ENCODE results near the gene NDFIP1.
"Not testable (repeated sequence)": the region's sequence is repeated elsewhere in the genome, so short reads cannot be mapped to it uniquely, and the experiment has no call there.

The NDFIP1 gene

DNA sequence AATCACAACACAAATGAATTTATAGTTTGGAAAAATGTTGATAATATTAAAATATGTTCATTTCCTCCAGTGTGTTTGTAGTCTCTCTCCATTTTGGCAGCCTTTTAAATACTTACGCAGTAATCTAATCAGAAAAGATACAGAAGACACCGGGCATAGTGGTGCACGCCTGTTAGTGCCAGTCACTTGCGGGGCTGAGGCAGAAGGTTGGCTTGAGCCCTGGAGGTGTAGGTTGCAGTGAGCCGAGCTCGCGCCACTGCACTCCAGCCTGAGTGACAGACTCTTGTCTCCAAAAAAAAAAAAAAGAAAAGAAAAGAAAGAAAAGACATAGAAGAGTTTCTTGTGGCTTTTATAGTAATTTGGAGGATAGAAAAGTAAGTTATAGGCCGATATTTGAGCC is 41.9 kb downstream of the NDFIP1 start:
- Mint-ChIP-seq H3K4me3 (no peak overlapping the region), H3K9me3 (no peaks in the 10 kb centered on the region), H3K27ac (no peak overlapping the region), H3K27me3 (no peaks in the 10 kb centered on the region), H3K4me1 (ENCODE audit: low read depth) (peaks cover 6% of the 10 kb centered on the region), H3K36me3 (ENCODE audit: low read depth) (peaks cover 60% of the 10 kb centered on the region)

DNA sequence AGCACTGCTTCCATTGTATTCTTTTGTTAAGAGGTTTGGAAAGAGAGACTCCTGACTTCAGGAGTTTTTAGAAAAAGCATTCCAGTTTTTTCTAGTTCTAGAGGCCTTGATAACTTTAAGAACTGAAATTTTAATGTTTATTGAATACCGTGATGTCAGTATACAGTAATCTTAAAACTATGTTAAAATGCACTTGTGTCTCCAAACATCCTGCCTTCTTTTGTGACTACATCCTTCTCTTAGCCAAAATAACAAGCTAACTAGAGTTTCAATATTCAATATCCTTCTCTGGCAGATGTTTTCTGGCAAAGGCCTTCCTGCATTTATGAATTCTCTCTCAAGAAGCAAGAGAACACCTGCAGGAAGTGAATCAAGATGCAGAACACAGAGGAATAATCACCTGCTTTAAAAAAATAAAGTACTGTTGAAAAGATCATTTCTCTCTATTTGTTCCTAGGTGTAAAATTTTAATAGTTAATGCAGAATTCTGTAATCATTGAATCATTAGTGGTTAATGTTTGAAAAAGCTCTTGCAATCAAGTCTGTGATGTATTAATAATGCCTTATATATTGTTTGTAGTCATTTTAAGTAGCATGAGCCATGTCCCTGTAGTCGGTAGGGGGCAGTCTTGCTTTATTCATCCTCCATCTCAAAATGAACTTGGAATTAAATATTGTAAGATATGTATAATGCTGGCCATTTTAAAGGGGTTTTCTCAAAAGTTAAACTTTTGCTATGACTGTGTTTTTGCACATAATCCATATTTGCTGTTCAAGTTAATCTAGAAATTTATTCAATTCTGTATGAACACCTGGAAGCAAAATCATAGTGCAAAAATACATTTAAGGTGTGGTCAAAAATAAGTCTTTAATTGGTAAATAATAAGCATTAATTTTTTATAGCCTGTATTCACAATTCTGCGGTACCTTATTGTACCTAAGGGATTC is 43.1 kb downstream of the NDFIP1 start:
- H3K9me3 Mint-ChIP-seq, result no peaks in the 10 kb centered on the region
- H3K36me3 Mint-ChIP-seq (ENCODE audit: low read depth), result peaks cover 58% of the 10 kb centered on the region
- no peak overlapping the region for H3K27ac Mint-ChIP-seq
- no peaks in the 10 kb centered on the region for H3K27me3 Mint-ChIP-seq
- no peak overlapping the region for H3K4me3 Mint-ChIP-seq
- H3K4me1 Mint-ChIP-seq (ENCODE audit: low read depth), result peaks cover 16% of the 10 kb centered on the region

DNA sequence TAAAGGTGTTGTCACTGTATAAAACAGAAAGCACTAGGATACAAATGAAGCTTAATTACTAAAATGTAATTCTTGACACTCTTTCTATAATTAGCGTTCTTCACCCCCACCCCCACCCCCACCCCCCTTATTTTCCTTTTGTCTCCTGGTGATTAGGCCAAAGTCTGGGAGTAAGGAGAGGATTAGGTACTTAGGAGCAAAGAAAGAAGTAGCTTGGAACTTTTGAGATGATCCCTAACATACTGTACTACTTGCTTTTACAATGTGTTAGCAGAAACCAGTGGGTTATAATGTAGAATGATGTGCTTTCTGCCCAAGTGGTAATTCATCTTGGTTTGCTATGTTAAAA is 43.8 kb downstream of the NDFIP1 start:
- H3K27me3 Mint-ChIP-seq, result no peaks in the 10 kb centered on the region
- H3K4me3 Mint-ChIP-seq, result no peak overlapping the region
- H3K9me3 Mint-ChIP-seq, result no peaks in the 10 kb centered on the region
- H3K36me3 Mint-ChIP-seq (ENCODE audit: low read depth), result peaks cover 57% of the 10 kb centered on the region
- no peak overlapping the region for H3K27ac Mint-ChIP-seq
- H3K4me1 Mint-ChIP-seq (ENCODE audit: low read depth), result peaks cover 16% of the 10 kb centered on the region

DNA sequence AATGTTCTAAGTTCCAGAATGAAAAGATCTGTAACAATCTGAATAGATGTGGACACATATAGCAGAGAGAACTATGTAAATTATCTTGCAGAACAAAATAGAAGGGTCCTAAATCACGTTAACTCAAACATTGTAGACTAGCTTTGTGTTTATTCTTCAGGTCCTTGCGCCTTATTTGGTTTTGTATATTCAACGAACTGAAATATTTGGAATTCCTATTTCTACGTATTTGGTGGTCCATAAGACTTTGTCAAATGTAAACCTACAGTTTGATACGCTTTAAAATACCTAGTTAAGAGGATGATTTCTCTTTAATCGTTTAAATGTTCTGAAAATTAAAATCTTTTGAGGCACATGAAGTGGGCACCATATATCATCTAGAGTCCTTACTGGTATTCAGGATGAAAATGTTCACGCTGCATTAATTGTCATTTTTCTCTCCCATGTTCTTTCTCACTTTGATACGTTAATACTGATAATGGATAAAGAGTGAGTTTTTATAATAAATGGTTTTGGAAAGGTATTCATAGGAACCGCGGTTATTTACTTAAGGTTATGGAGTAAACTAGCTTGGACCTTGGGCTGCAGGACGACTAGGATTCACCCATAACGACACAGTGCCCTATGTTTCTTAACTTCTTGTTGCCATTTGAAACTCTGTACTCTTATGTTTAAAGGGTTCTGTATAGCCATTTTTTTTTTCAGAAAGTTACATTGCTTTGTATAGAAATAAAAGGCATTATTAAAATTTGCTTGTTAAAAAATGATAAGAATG is 45.3 kb downstream of the NDFIP1 start:
- no peak overlapping the region for H3K4me3 Mint-ChIP-seq
- H3K27me3 Mint-ChIP-seq, result no peaks in the 10 kb centered on the region
- peaks cover 47% of the 10 kb centered on the region for H3K36me3 Mint-ChIP-seq (ENCODE audit: low read depth)
- H3K9me3 Mint-ChIP-seq, result no peaks in the 10 kb centered on the region
- H3K27ac Mint-ChIP-seq, result no peak overlapping the region
- H3K4me1 Mint-ChIP-seq (ENCODE audit: low read depth), result peaks cover 16% of the 10 kb centered on the region

DNA sequence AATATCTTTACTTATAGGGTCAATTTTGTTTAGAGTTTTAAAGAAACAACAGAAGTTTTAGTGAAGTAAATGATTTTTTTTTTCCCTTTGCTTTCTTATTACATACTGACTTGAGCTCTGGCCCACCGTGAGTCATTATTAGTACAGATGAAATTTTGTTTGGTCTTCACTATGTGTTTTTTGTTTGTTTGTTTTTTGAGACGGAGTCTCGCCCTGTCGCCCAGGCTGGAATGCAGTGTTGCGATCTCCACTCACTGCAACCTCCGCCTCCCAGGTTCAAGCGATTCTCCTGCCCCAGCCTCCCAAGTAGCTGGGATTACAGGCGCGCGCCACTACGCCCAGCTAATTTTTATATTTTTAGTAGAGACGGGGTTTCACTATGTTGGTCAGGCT is 45.9 kb downstream of the NDFIP1 start:
- H3K36me3 Mint-ChIP-seq (ENCODE audit: low read depth), result peaks cover 43% of the 10 kb centered on the region
- H3K27me3 Mint-ChIP-seq, H3K9me3 Mint-ChIP-seq, H3K4me3 Mint-ChIP-seq, H3K27ac Mint-ChIP-seq: not testable (repeated sequence)
- H3K4me1 Mint-ChIP-seq (ENCODE audit: low read depth), result peaks cover 16% of the 10 kb centered on the region

DNA sequence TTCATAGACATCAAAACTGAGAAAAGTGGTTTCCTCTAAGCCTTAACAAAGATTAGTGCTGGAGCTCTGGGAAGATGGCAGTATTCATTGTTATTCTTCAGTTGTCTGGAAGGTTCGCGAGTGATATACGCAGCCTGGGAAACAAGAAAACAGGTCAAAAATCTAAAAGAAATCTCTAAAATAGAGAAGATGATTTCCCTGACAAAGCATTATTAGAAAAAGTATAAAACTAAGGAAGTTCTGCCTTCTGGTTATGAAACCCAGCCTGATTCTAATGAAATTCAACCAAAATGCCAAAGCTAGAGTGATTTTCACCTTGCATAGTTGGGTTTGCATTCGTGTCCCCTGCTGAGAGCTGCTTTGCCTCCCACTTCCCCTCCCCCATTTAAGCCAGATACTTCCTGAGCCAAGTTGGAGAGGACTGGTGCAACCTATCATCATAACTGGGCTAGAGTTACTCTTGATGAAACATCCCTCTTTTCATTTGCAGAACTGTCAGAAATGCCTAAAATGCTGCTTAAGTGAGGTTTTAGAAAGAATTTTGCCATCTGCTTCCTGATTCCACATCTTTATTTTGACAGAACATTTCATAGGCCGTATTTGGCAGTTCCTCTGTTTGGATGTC is 48.4 kb downstream of the NDFIP1 start:
- peak overlapping the region; percentile 1 for H3K27ac Mint-ChIP-seq
- H3K36me3 Mint-ChIP-seq (ENCODE audit: low read depth), result peaks cover 29% of the 10 kb centered on the region

DNA sequence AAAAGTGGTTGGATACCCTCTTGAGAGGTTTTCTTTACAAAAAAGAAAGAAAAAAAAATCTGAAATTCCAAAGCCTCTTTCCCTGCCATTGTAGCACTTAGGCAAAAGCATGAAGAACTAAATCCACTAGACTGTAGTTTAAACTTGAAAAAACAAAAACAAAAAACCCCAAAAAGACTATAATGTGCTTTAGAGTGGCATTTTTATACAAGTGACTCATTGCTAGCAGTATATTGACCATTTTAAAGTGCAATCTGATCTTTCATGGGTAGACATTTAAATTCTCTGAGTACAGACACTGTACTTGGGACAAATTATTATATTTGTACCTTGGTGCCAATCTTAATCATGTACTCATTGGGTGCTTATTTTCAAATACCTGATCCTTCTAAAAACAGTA is 50.8 kb downstream of the NDFIP1 start:
- Mint-ChIP-seq H3K27ac (no peak overlapping the region), H3K27me3 (no peaks in the 10 kb centered on the region)

More for the DNA sequence above, 48.4 kb downstream of the NDFIP1 start:
- no peak overlapping the region for H3K4me3 Mint-ChIP-seq
- no peaks in the 10 kb centered on the region for H3K9me3 Mint-ChIP-seq
- H3K4me1 Mint-ChIP-seq (ENCODE audit: low read depth), result peaks cover 16% of the 10 kb centered on the region
- H3K27me3 Mint-ChIP-seq, result no peaks in the 10 kb centered on the region

DNA sequence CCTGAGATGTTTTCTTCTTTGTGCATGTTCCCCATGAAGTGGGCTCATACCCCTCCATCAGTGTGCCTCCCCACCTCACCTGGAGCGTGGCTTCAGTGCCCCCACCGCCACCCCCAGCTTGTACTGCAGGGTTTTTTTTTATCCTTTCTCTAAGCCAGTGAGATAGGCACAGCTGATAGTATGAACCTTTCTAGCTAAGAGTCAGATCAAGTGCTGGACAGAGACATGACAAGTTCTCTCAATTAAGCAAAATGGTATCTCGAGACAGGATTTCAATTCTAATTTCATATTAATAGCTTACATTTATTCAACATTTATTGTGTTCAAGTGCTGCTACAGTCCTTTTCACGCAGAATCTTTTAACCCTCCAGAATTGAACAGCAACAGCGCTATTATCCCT is 55.7 kb downstream of the NDFIP1 start:
- no peaks in the 10 kb centered on the region for H3K9me3 Mint-ChIP-seq

More for the DNA sequence above, 50.8 kb downstream of the NDFIP1 start:
- peaks cover 16% of the 10 kb centered on the region for H3K4me1 Mint-ChIP-seq (ENCODE audit: low read depth)
- H3K36me3 Mint-ChIP-seq (ENCODE audit: low read depth), result peaks cover 16% of the 10 kb centered on the region
- H3K4me3 Mint-ChIP-seq, result no peak overlapping the region
- H3K9me3 Mint-ChIP-seq, result no peaks in the 10 kb centered on the region

DNA sequence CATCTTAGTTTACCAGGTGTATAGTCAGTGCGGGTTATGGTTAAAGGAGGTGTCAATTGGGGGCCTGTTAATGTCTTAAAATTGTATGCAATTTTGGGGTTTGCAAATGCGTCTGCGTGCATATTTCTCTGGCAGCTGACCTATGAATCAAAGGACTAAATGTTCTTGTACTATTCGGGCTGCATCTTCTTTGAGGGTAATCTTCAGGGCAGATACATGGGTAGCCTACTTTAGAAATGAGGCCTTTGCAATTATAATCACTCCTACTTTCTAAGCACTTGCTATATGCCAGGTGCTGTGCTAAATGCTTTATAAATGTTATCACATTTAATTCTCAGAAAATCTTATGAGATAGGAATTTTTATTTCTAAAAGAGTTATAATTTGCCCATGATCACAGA is 58.2 kb downstream of the NDFIP1 start:
- H3K27ac Mint-ChIP-seq, result no peak overlapping the region
- H3K27me3 Mint-ChIP-seq, result no peaks in the 10 kb centered on the region
- no peaks in the 10 kb centered on the region for H3K9me3 Mint-ChIP-seq
- no peak overlapping the region for H3K4me3 Mint-ChIP-seq
- H3K4me1 Mint-ChIP-seq (ENCODE audit: low read depth), result no peaks in the 10 kb centered on the region
- H3K36me3 Mint-ChIP-seq (ENCODE audit: low read depth), result no peaks in the 10 kb centered on the region

More for the DNA sequence above, 55.7 kb downstream of the NDFIP1 start:
- no peaks in the 10 kb centered on the region for H3K4me1 Mint-ChIP-seq (ENCODE audit: low read depth)
- H3K4me3 Mint-ChIP-seq, result no peak overlapping the region
- H3K27ac Mint-ChIP-seq, result no peak overlapping the region
- no peaks in the 10 kb centered on the region for H3K36me3 Mint-ChIP-seq (ENCODE audit: low read depth)
- H3K27me3 Mint-ChIP-seq, result no peaks in the 10 kb centered on the region

DNA sequence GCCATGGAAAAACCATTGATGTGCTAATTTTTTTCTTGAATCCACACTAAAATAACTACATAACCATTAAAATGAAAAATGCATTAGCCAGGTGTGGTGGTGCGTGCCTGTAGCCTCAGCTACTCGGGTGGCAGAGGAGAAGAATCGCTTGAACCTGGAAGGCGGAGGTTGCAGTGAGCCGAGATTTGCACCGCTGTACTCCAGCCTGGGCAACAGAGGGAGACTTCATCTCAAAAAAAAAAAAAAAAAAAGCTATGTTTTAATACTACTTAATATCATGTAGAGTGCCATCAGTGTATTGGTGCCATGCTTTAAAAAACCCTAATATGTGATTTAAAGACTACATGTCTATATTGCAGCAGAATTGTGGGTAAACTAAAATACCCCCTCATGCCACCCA is 58.9 kb downstream of the NDFIP1 start:
- no peak overlapping the region for H3K4me3 Mint-ChIP-seq
- no peaks in the 10 kb centered on the region for H3K36me3 Mint-ChIP-seq (ENCODE audit: low read depth)
- no peaks in the 10 kb centered on the region for H3K9me3 Mint-ChIP-seq
- no peaks in the 10 kb centered on the region for H3K4me1 Mint-ChIP-seq (ENCODE audit: low read depth)
- no peak overlapping the region for H3K27ac Mint-ChIP-seq
- no peaks in the 10 kb centered on the region for H3K27me3 Mint-ChIP-seq

DNA sequence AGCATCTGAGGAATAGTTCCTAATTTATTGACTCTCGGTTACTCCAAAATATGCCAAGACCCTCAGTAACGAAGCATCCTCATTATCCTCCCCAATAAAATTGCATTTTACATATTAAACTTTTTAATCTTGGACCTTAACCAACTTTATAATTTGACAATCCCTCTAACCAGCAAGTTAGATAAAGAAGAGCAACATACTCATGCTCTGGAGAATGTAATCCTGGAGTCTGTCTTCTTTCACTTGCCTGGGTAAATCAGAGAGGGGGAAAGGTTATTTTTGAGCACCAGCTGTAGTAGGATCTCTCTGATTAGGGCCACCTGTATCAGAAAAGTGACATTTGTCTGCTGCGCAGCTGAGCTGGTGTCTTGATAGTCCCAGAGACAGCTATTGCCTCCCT is 59.8 kb downstream of the NDFIP1 start:
- H3K36me3 Mint-ChIP-seq (ENCODE audit: low read depth), result no peaks in the 10 kb centered on the region

DNA sequence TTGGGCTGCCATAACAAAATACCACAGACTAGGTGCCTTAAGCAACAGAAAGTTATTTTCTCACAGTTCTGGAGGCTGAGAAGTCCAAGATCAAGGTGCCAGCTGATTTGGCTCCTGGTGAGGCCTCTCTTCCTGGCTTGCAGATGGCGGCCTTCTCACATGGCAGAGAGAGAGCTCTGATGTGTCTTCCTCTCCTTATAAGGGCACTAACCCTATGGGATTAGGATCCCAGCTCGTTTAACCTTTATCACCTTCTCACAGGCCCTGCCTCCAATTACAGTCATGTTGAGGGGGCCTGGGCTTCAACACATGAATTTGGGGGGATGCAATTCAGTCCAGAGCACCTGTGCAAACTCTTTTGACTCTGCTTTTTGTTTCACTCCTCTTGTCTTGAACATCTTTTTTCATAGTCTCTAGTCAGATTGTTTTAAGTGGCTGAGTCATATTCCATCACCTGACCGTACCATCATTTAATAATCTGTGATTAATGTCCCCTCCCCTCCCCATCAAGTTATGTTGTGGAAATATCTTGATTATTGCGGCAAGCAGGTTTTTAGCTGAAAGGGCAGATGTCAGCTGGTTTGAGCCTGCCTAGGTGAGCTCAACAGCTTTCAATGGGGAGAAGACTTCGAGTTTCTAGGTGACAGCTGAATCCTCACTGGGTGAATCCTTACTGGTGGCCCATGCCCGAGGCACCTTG is 61.8 kb downstream of the NDFIP1 start:
- H3K9me3 Mint-ChIP-seq, result no peaks in the 10 kb centered on the region
- H3K4me3 Mint-ChIP-seq, result no peak overlapping the region
- no peak overlapping the region for H3K27ac Mint-ChIP-seq
- H3K27me3 Mint-ChIP-seq, result peaks cover 2% of the 10 kb centered on the region
- no peaks in the 10 kb centered on the region for H3K36me3 Mint-ChIP-seq (ENCODE audit: low read depth)
- H3K4me1 Mint-ChIP-seq (ENCODE audit: low read depth), result no peaks in the 10 kb centered on the region

More for the DNA sequence above, 59.8 kb downstream of the NDFIP1 start:
- Mint-ChIP-seq H3K4me3 (no peak overlapping the region), H3K9me3 (no peaks in the 10 kb centered on the region), H3K27me3 (no peaks in the 10 kb centered on the region), H3K4me1 (ENCODE audit: low read depth) (no peaks in the 10 kb centered on the region), H3K27ac (no peak overlapping the region)

DNA sequence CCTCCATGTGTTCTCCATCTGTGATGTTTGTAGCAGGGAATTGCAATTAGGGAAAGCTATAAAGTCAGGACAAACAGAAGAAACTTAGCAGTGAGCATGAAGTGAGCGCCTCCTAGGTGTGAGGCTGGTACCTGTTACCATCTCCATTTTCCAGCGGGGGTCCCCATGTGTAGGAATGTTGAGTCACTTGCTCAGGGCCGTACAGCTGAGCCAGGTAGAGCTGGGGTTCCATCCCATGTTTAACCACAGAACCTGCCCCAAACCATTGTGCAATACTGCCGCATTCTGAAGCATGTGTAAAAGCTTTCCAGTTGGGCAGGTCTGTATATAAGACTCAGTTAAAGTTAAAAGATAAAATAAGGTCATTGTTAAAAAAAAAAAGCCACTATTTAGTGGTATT is 62.7 kb downstream of the NDFIP1 start:
- peaks cover 2% of the 10 kb centered on the region for H3K27me3 Mint-ChIP-seq
- H3K4me3 Mint-ChIP-seq, result no peak overlapping the region
- no peak overlapping the region for H3K27ac Mint-ChIP-seq
- H3K4me1 Mint-ChIP-seq (ENCODE audit: low read depth), result no peaks in the 10 kb centered on the region
- H3K9me3 Mint-ChIP-seq, result no peaks in the 10 kb centered on the region
- no peaks in the 10 kb centered on the region for H3K36me3 Mint-ChIP-seq (ENCODE audit: low read depth)

DNA sequence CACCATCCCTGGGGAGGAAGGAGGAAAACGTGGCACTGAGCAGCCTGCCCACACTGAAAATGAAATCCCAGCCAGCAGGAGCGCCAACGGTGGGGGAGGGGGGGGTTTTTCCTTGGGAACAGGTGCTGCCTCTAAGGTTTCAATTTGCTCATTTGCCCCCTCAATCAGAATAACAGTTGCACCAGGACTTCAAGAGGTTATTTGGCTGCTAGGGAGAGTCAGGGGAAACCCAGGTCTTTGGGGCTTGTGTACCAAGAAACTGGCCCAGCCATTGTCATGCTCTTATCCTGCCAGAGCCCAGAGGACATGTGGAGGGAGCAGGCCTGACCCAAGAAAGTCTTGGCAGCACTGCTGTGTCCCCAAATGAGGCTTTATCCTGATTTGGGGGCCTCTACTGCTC is 66.5 kb downstream of the NDFIP1 start:
- H3K27me3 Mint-ChIP-seq, result peaks cover 2% of the 10 kb centered on the region
- H3K9me3 Mint-ChIP-seq, result no peaks in the 10 kb centered on the region

More for the DNA sequence above, 66.5 kb downstream of the NDFIP1 start:
- Mint-ChIP-seq H3K36me3 (ENCODE audit: low read depth) (no peaks in the 10 kb centered on the region), H3K27ac (no peak overlapping the region), H3K4me1 (ENCODE audit: low read depth) (no peaks in the 10 kb centered on the region), H3K4me3 (no peak overlapping the region)
